Esophagus squamous epithelium (tissue), 5 donors: ENCODE measurements around the gene PRR12. TPM values are rescaled to one million over a fixed set of nuclear protein-coding genes. Genes with fewer than 3 reads are reported as not detected.

Experiments used
- DNase-seq: peaks from one replicate; lab custom pipeline; 2025; lab: John Stamatoyannopoulos, UW
- H3K27ac ChIP-seq, 4 donors: fragments of 200-600 bp; sonication (generic); one replicate each; pipeline ENCODE4 v1.5.1; 2016 to 2019; ENCODE audit warnings: mild to moderate bottlenecking in 1 of 4
- H3K27me3 ChIP-seq, 4 donors: fragments of 200-600 bp; sonication (generic); 1 replicate in 3 of 4; 2 replicates in 1 of 4; pipeline versions ENCODE4 v1.5.1 to v1.6.0; 2017 to 2021; ENCODE audit warnings: antibody characterized with exemption in 1 of 4
- H3K36me3 ChIP-seq, 3 donors: fragments of 200-600 bp; sonication (generic); one replicate each; pipeline ENCODE4 v1.5.1; 2016 to 2019
- H3K4me1 ChIP-seq, 3 donors: fragments of 200-600 bp; sonication (generic); one replicate each; pipeline ENCODE4 v1.5.1; 2017 to 2019
- H3K4me3 ChIP-seq, 4 donors: fragments of 200-600 bp; sonication (generic); 1 replicate in 3 of 4; 2 replicates in 1 of 4; pipeline ENCODE4 v1.5.1; 2016 to 2019; ENCODE audit warnings: mild to moderate bottlenecking in 2 of 4, moderate library complexity in 1 of 4
- H3K9me3 ChIP-seq, 3 donors: fragments of 200-600 bp; sonication (generic); one replicate each; pipeline ENCODE4 v1.5.1; 2016 to 2019
- CTCF ChIP-seq, 6 experiments: fragments of 450-650 bp in 4 of 6; fragments of 200-600 bp in 2 of 6; sonication (generic) in 2 of 6; IDR thresholded peaks; one replicate each; pipeline ENCODE4 v1.5.1; 2016 to 2019; ENCODE audit warnings: antibody characterized with exemption in 6 of 6, mild to moderate bottlenecking in 4 of 6, moderate library complexity in 4 of 6
- POLR2A ChIP-seq, 4 donors: fragments of 450-650 bp; IDR thresholded peaks; one replicate each; pipeline ENCODE4 v1.6.1; 2017; ENCODE audit warnings: antibody characterized with exemption in 4 of 4, mild to moderate bottlenecking in 4 of 4, moderate library complexity in 3 of 4
- WGBS, 2 donors: methylation state at CpG; one replicate each; pipeline ENCODE4 v1.1.5; 2018; 5-methylcytosine and 5-hydroxymethylcytosine counted together
- intact Hi-C: fragments of 100-400 bp; cut with DNase I; formaldehyde crosslinking; loops from one replicate; pipeline ENCODE4 v1.15.0; 2022
- total RNA-seq, 4 donors: library from RNA; depleted of rRNA; stranded (reverse); fragments of >200 nt; gene quantifications; one replicate each; pipeline ENCODE4 v1.1.0, GENCODE V29; 2016
- donor health status: DM: yes; HTN: yes; CAD: no.

PRR12 gene
- total RNA-seq, 4 donors from 2014 or later: 4.5 to 11.9 (median 7.7) TPM

DNA sequence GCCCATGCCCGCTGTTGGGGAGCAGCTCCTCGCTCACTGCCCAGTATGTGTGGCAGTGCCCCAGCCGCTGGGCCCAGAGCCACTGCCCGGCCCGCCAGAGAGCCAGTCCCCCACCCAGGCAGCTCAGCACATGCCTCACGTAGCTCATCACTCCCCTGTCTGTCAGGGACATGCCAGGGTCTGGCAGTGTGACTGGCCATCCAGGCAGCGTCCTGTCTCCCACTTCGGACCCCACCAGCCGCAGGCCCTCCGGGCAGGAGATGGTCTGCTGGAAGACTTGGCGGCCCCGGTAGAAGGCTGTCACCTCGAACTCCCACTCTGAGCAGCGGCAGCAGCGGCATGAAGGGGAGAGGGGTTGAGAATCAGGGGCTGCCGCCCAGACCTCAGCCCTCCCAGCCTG lies 71.0 kb downstream of the PRR12 start:
- TF ChIP-seq CTCF (IDR thresholded peaks at IDR 0.05): no peak
- no peak for TF ChIP-seq POLR2A (IDR thresholded peaks at IDR 0.05)
- Histone ChIP-seq H3K27ac (no peak overlapping the region), H3K9me3 (no peaks in the 10 kb centered on the region), H3K4me1 (peaks cover 16 to 57% (median 18%) of the 10 kb centered on the region in 3 donors), H3K36me3 (peaks cover 28 to 62% (median 48%) of the 10 kb centered on the region in 3 donors), H3K27me3 (no peaks in the 10 kb centered on the region), H3K4me3 (no peak overlapping the region)
- intact Hi-C loops: no loop called here
- DNase-seq: no peak
- WGBS, 2 donors: 60% methylated on average over 1 of the region's 16 CpGs; no CpG with 5 or more reads in 1 of the 2 donors

GRCh38 chr19:49663224-49663623 lies 72.2 kb downstream of the PRR12 start:
- Histone ChIP-seq H3K27ac (peak overlapping the region in 3 of 4 donors; percentile 84 to 98 (median 97)), H3K4me1 (peaks cover 16 to 61% (median 19%) of the 10 kb centered on the region in 3 donors), H3K4me3 (no peak overlapping the region), H3K36me3 (peaks cover 16 to 50% (median 38%) of the 10 kb centered on the region in 3 donors), H3K9me3 (no peaks in the 10 kb centered on the region), H3K27me3 (no peaks in the 10 kb centered on the region)
- WGBS, 2 donors: 74 to 75% methylated on average over 7 to 10 of the region's 12 CpGs
- TF ChIP-seq POLR2A (IDR thresholded peaks at IDR 0.05): no peak
- no peak for TF ChIP-seq CTCF (IDR thresholded peaks at IDR 0.05)
- DNase-seq: no peak
- intact Hi-C loops: no loop called here

DNA sequence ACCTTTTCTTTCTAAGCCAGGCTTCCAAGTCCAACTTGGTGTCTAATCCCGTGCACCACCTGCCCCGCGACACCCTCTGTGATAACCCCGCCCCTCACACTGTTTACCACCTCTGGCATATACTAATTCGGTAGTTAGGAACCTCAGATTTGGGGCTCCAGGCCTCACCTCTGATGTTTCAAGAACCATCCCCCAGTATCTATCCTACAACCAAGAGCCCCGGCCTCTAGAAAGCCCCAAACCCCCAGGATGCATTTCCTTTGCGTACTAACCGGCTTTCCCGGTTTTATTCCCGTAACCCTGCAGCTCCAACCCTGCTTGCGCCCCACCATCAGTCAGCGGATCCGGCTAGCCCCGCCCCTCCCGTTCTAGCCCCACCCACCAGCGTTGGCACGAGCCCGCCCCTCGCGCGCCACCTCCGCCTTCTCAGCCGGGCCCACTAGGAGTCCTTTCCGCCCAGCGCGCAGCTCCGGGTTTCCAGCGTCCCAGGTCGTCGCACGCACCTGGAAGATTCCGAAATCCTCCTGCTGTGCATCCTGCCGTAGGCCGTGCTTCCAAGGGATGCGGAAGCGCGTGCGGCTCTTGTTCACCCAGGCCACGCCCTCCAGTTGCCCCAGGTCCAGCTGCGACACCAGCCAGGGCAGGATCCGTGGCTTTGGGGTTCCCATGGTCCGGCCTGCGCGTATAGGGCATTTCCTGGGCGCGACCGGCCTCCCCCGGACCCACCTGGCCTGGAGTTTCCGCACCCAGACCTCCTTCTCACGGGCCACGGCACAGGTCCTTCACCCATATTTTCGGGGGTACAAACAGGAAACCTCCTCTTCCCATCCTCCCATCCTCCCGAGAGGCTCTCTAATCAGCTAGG lies 73.4 kb downstream of the PRR12 start:
- TF ChIP-seq POLR2A (IDR thresholded peaks at IDR 0.05): peak in 2 of 4 donors; percentile 19 to 77
- TF ChIP-seq CTCF (IDR thresholded peaks at IDR 0.05): peak in 4 of 6 experiments; percentile 26 to 45 (median 34)
- peak overlapping the region; percentile 67 to 90 (median 74) for H3K4me3 ChIP-seq
- intact Hi-C loops: no loop called here
- WGBS, 2 donors: 0% methylated on average over 20 to 27 of the region's 53 CpGs
- H3K4me1 ChIP-seq: peaks cover 16 to 60% (median 19%) of the 10 kb centered on the region in 3 donors
- H3K27ac ChIP-seq: peak overlapping the region; percentile 84 to 98 (median 96)
- H3K27me3 ChIP-seq: no peaks in the 10 kb centered on the region
- no peaks in the 10 kb centered on the region for H3K9me3 ChIP-seq
- H3K36me3 ChIP-seq: peaks cover 10 to 45% (median 28%) of the 10 kb centered on the region in 3 donors
- DNase-seq: peak; percentile 52

GRCh38 chr19:49665036-49665350 lies 74.0 kb downstream of the PRR12 start:
- DNase-seq: no peak
- TF ChIP-seq CTCF (IDR thresholded peaks at IDR 0.05) (no peak), POLR2A (IDR thresholded peaks at IDR 0.05) (no peak)
- no peaks in the 10 kb centered on the region for H3K9me3 ChIP-seq
- intact Hi-C loops: no loop called here
- H3K27me3 ChIP-seq: no peaks in the 10 kb centered on the region
- peak overlapping the region; percentile 67 to 90 (median 74) for H3K4me3 ChIP-seq
- peaks cover 16 to 55% (median 19%) of the 10 kb centered on the region in 3 donors for H3K4me1 ChIP-seq
- H3K27ac ChIP-seq: peak overlapping the region; percentile 84 to 98 (median 96)
- peaks cover 10 to 43% (median 28%) of the 10 kb centered on the region in 3 donors for H3K36me3 ChIP-seq
- WGBS, 2 donors: 1% methylated on average over 7 of the region's 7 CpGs
